Midbrain (tissue), 1 donor: Measurements from ENCODE around the gene ARID1B.
A peak's percentile ranks its signal among the peaks of the same experiment; 100 is the strongest.

ENCODE experiments used
- DNase-seq: peaks from one replicate; lab custom pipeline; 2025; lab: John Stamatoyannopoulos, UW

The ARID1B gene

DNA sequence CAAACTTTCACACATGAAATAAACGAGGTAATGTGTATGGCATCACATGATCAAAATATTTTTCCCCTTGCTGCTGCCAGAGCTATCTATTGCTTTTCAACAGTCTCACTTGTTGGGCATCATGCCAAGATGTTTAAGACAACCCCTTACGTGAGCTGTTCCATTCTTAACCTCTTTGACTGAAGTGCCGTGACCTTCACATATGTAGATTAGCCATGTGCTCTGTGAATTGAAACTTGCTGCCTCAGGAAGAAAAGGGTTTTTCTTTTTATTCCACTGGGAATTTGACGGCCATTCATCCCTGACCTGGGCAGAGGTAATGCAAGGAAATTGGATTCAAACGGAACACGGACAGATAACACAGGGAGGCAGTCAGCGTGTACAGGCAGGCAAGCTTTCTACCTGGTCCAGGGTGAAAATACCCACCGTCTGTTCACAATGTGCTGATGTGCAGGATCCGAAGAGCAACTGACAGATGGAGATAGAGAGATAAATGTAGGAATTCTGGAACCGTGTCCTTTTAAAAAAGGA is 14.2 kb downstream of the ARID1B start:
- no peak for DNase-seq

GRCh38 chr6:156793200-156793599 is 16.0 kb downstream of the ARID1B start:
- no peak for DNase-seq

GRCh38 chr6:156794546-156795354 is 17.6 kb downstream of the ARID1B start:
- no peak for DNase-seq

DNA sequence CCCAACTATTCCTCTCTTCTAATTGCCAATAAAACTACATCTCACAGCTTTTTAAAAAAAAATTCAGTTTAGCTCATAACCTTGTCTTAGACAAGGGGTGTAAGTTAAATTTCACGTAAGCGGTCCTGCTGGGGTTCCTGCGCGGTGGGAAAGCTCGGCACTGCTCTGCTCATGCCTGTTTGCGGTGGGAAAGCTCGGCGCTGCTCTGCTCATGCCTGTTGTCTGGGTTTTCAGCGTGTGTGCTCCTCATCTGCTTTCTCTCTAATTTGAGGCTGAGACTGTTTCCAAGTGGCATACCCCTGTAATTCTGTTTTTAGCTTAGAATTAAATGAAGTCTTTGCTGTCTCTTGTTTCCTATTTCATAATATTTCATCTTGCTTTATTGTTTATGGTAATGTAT is 18.6 kb downstream of the ARID1B start:
- DNase-seq, result no peak

DNA sequence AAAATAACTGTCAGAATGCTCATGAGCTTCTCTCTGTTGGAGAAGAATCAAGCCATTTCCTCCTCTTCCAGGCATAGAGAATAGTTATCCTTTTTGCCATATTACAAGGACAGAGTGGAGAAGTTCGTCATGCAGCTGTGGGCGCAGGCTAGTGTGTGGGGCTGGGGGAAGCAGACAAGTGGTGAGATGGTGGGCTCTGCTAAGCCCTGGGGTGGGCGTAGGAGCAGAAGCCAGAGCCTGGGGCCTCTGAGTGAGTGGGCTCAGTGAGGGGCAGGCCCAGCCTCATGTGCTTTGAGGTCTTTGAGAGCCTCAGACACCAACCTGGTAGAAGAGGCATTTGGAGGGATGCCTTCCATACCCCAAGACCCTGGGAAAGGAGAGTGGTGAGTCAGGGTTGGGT is 19.4 kb downstream of the ARID1B start:
- no peak for DNase-seq

DNA sequence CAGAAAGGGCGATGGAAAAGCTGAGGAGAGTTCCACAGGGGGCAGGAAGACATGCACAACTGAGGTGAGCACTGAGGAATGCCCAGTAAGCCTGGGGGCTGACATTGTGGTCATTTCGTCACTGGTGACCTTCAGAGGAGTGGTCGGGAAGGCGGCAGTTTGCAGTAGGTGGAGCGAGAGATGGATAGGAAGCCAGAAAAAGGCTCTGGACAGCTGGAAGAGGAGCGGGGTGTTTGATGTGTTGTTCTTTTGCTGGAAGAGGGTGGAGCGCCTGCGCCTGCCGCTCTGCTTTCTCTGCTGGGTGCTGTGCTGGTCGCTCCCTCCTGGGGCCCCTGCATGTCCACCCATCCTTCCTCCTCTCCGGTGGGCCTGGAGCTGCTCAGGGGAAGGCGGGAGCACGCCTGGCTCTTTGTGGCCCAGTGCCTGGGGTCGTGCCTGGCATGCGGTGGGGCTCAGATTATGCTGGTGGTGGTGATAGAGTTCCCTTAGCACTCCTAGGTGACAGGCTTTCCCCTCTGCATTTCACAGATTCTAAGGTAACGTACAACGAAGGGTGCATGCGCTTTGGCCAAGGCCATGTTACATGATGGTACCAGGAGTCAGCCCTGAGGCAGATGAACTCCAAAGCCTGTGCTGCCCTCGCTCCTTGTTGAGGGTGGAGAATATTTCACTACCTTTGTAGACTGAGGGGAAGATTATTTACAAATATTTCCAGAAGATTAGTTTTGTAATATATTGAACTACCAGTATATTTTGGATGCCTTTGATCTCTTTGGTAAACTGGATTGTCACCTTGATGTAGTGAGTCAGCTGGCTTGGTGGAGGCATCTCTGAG is 20.9 kb downstream of the ARID1B start:
- DNase-seq, result no peak

DNA sequence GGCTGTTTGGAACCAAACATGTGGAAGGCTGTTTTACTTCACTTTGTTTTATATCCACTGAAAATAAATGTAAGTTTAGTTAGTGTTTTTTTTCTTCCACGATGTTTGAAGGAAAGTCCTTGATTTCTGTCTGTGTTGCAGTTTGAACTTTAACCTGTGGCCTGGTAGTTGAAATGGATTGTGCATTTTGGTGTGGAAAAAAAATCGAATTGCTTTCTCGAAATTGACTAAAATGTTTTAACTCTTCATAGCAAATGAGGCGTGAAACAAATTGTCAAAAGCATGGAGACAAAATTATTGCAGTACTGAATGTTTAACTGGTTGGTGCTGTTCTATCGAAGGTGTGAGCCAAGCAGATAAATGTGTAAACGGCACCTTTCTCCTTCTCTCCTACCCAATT is 24.5 kb downstream of the ARID1B start:
- no peak for DNase-seq

DNA sequence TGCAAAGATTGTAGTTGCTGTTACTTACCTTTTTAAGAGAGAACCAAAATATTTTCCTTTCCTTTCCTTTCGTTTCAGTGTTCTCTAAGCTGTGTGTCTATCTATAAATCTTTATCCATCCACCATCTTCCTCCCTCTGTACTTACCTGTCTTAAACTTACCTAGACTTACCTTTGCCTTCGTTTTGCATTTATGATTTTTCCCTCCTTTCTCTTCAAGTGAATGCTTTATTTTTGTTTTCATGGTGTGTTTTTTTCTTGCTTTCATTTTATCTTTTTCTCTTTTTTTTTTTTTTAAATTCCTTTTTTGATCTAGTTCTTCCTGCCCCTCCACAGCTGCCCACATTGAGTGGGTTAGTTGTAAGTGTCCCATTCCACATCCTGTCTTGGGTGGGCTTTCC is 26.2 kb downstream of the ARID1B start:
- DNase-seq, result no peak

DNA sequence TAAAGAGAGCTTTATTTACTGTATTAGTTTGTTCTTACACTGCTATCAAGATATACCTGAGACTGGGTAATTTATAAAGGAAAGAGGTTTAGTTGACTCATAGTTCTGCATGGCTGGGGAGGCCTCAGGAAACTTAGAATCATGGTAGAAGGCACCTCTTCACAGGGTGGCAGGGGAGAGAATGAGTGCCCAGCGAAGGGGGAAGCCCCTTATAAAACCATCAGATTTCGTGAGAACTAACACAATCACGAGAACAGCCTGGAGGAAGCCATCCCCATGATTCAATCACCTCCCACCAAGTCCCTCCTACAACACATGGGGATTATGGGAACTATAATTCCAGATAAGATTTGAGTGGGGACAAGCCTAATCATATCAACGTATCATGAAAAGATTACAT is 27.2 kb downstream of the ARID1B start:
- no peak for DNase-seq

DNA sequence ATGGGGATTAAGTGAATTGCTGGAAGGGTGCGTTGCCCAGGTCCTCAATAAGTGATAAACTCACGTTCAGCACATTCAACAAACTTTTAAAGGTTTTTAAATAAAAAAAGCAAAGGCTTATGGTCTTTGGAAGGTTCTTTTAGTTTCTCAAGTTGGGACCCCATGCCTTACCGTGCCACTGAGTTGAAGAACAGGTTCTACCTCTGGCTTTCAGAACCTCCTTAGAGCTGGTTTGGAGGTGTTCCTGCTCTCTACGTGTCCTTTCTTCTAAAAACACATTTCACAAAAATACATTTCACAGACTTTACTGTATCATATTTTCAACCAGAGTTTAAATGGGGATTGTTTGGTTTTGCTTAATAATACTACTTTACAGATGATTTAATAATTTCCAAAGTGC is 29.0 kb downstream of the ARID1B start:
- no peak for DNase-seq

DNA sequence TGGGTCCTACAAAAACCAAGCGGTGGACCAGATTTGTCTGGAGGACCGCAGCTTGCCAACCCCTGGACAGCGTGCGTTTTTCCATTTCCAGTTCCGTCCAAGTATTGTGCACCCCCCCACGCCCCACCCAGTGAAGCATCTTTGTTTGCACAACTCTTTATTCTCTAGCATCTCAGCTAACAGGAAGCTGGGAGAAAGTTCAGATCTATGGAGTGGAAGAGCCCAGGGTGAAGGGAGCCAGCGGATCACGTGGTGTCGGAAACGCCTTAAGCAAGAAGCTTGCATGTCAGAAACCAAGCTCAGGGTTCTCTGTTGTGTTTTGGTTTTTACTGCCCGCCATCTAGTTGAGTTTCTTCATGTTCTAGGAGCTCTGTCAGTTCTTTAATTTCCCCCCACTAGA is 29.9 kb downstream of the ARID1B start:
- DNase-seq, result no peak

GRCh38 chr6:156807795-156808194 is 30.6 kb downstream of the ARID1B start:
- peak; percentile 21 for DNase-seq

DNA sequence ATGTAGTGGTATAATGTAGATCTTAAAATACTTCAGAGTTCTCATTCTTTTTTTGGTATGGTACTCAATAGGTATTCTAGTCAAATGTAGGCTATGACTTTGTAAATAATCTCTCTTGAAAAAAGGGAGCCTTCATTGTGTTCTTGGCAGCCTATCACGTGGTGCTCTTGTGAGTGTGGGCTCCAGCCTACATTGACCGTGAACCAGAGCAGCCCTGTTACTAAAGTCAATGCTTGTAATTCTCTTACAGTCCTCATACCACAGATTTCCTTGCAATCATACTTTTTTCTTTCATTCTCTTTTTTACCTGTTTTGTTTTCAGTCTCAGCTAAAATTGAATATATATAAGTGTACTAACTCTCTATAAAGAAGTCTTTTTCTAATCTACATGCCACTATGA is 31.1 kb downstream of the ARID1B start:
- DNase-seq, result peak; percentile 75

DNA sequence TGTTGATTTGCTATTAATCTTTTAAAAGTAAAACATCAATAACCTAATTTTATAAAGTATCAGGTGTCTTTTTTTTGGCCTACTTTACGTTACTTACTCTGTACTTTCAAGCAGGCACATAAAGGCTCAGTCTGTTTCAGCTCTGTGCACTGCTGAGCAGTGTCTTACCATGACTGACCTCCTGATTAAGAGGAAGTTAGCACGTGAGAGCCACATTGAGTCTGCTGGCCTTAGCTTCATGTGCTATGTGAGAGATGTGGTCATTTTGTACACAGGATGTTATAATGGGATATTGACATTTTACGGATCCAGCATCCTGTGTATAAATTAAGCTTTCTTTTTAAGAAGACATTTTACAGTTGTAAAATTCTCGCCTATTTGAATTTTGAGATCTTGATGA is 31.9 kb downstream of the ARID1B start:
- DNase-seq, result peak; percentile 35

DNA sequence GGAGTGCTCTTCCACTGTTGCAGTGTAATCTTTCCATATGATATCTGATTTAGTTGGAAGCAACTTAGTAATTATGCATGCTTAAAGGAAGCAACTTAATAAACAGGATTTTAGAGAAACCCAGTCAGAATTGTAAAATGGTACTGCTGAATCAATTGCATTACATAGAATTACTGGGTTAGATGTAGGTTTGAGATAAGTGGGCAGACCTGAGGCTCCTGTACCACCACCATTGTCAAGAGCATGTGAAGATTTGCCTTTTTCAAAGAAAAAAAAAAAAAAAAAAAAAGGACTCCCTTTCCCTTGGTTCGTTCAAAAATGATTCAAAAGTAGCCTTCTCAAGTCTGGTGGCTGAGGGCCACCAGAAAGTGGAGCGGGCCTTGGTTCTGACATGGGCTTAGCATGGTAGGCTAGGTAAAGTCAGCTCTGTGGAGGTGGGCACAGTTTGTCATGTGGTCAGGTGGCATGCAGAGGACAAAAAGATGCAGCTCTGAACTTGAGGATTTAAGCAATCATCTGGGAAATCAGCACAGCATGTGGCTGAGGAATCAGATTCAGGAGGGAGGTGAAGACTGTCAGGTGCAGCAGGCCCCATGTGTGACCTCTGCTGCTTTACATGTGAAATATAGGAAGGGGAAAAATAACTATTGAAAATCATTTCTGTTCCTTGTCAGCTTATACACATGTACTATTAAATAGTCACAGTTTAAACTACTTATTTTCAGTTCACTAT is 32.4 kb downstream of the ARID1B start:
- DNase-seq, result no peak

DNA sequence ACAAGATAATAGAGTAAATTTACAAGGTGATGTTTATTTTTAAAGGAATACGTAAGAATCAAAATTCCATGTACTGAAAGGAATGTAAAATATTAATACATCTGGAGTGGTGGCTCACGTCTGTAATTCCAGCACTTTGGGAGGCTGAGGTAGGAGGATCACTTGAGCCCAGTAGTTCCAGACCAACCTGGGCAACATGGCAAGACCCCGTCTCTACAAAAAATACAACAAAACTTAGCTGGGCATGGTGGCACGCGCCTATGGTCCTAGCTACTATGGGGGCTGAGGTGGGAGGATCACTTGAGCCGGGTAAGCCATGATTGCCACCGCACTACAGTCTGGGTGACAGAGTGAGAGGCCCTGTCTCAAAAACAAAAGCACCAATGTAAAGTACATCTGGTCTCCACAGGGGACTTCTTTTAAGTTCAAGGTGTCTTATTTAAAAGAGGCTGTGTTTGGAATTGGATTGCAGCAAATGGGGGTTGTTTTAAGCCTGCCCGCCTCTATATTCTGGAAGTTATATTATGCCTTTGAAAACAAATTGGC is 36.9 kb downstream of the ARID1B start:
- no peak for DNase-seq

DNA sequence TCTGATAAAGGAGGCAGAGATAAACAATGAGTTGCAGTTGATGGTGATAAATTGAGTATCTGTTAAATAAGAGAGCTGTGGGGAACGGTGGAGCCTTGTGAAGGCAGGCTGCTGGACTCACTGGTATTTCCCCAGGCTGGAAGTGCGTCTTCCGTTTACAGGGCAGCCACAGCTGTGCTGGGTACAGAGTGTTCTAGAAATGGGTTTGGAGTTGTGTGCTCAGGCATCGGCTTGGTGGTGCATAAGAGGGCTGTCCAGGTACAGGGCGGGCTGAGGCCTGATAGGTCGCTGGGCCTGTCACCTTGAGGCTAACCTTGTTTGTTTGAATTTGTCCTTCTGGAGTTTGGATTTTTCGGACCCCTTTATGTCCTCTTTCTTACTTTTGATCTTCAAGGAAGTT is 39.3 kb downstream of the ARID1B start:
- no peak for DNase-seq

GRCh38 chr6:156820089-156820798 is 43.1 kb downstream of the ARID1B start:
- no peak for DNase-seq

- DNase-seq, result no peak
These were observed 44.5 kb downstream of the ARID1B start for GRCh38 chr6:156821707-156822106.

DNA sequence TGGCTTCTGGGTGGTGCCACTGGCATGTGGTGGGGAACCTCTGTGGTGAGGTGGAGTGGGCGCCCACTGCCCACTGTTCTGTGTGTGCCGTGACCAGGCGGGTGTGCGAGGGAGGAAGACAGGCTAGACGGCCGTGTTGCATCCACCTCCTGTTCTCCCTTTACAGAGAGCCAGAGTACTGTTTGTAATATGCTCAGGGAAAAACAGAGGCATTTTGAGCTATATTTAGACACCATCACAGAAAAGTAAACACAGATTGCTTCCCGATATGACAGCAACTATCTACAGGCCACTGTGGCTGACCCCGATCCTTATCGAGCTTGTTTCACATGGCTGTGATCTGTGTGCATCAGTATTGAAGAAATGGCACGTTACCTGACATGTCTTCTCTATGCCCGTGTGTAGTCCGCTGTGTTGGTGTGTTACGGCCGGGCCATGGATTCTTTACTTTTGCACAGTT is 45.6 kb downstream of the ARID1B start:
- no peak for DNase-seq

DNA sequence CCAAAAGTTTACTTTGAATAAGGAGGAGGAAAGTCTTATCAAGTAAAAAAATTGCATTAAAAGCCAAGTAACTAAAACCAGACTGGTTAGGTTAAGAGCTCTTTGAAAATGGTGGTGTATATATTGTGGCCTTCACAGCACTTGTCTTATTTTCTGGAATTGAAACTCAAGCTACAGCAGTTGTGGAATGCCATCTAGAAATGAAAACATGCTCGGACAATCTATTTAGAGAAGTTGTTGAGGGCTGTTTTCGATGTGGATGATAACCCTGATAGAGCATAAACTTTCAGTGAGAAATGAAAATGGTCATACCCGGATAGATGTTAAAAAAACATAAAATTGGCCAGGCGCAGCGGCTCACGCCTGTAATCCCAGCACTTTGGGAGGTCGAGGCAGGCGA is 47.0 kb downstream of the ARID1B start:
- DNase-seq, result no peak
